H9 (cell line): ENCODE measurements around the gene CEP112. TPM values are rescaled to one million over a fixed set of nuclear protein-coding genes. Genes with fewer than 3 reads are reported as not detected.

Experiments
- DNase-seq: peaks from one replicate; pipeline ENCODE4 v3.0.0-alpha.2; 2017
- H2AFZ ChIP-seq: one replicate; pipeline ENCODE4 v1.6.1; 2013; ENCODE audit warnings: mild to moderate bottlenecking, low read length, control low read depth, moderate library complexity
- H2AK5ac ChIP-seq: 2 replicates; pipeline ENCODE4 v1.6.1; 2013; ENCODE audit warnings: low read length, control low read depth, mixed read lengths; ENCODE audit not compliant: insufficient read length
- H2BK120ac ChIP-seq: one replicate; pipeline ENCODE4 v1.6.1; 2013; ENCODE audit warnings: low read depth, mild to moderate bottlenecking, low read length, control low read depth, inconsistent platforms; ENCODE audit not compliant: poor library complexity, severe bottlenecking
- H2BK12ac ChIP-seq: 2 replicates; pipeline ENCODE4 v1.6.1; 2013; ENCODE audit warnings: low read length, control low read depth, mixed read lengths, low read depth; ENCODE audit not compliant: insufficient read length
- H2BK15ac ChIP-seq: 2 replicates; pipeline ENCODE4 v1.6.1; 2013; ENCODE audit warnings: low read depth, low read length, control low read depth
- H2BK20ac ChIP-seq: one replicate; pipeline ENCODE4 v1.6.1; 2013; ENCODE audit warnings: low read depth, mild to moderate bottlenecking, low read length, control low read depth, inconsistent platforms; ENCODE audit not compliant: poor library complexity, severe bottlenecking
- H2BK5ac ChIP-seq: 2 replicates; pipeline ENCODE4 v1.6.1; 2013; ENCODE audit warnings: low read length, control low read depth, mixed read lengths; ENCODE audit not compliant: insufficient read length
- H3K14ac ChIP-seq: 2 replicates; pipeline ENCODE4 v1.6.1; 2013; ENCODE audit warnings: low read length, control low read depth; ENCODE audit not compliant: insufficient read depth
- H3K18ac ChIP-seq: 2 replicates; pipeline ENCODE4 v1.6.1; 2013; ENCODE audit warnings: low read depth, mild to moderate bottlenecking, mixed read lengths, low read length, control low read depth; ENCODE audit not compliant: insufficient read length
- H3K23ac ChIP-seq: 2 replicates; pipeline ENCODE4 v1.6.1; 2013; ENCODE audit warnings: low read length, control low read depth, mixed read lengths, low read depth; ENCODE audit not compliant: insufficient read length
- H3K23me2 ChIP-seq: 2 replicates; pipeline ENCODE4 v1.6.1; 2013; ENCODE audit warnings: low read depth, mild to moderate bottlenecking, mixed read lengths, low read length, control low read depth; ENCODE audit not compliant: insufficient read length, poor library complexity, severe bottlenecking
- H3K27ac ChIP-seq: 2 replicates; pipeline ENCODE4 v1.5.1; 2013; ENCODE audit warnings: low read length, control low read depth, mixed read lengths, low read depth; ENCODE audit not compliant: insufficient read length
- H3K27me3 ChIP-seq: 2 replicates; pipeline ENCODE4 v1.6.1; 2013; ENCODE audit warnings: low read length, control low read depth, inconsistent platforms; ENCODE audit not compliant: insufficient read depth
- H3K4ac ChIP-seq: 2 replicates; pipeline ENCODE4 v1.6.1; 2013; ENCODE audit warnings: low read depth, mild to moderate bottlenecking, control low read depth, inconsistent platforms, low read length, moderate library complexity
- H3K4me1 ChIP-seq: 2 replicates; pipeline ENCODE4 v1.6.1; 2013; ENCODE audit warnings: low read length, control low read depth, inconsistent platforms; ENCODE audit not compliant: insufficient read depth
- H3K4me2 ChIP-seq: 2 replicates; pipeline ENCODE4 v1.6.1; 2013; ENCODE audit warnings: low read length, control low read depth, mixed read lengths; ENCODE audit not compliant: insufficient read length, insufficient read depth
- H3K56ac ChIP-seq: 2 replicates; pipeline ENCODE4 v1.6.1; 2013; ENCODE audit warnings: low read depth, mild to moderate bottlenecking, mixed read lengths, low read length, control low read depth; ENCODE audit not compliant: insufficient read length
- H3K79me1 ChIP-seq: 2 replicates; pipeline ENCODE4 v1.6.1; 2013; ENCODE audit warnings: low read depth, mild to moderate bottlenecking, moderate library complexity, low read length, control low read depth, inconsistent platforms; ENCODE audit not compliant: insufficient read depth, poor library complexity, severe bottlenecking
- H3K79me2 ChIP-seq: 2 replicates; pipeline ENCODE4 v1.6.1; 2013; ENCODE audit warnings: low read length, control low read depth, inconsistent platforms; ENCODE audit not compliant: insufficient read depth
- H3K9ac ChIP-seq: 2 replicates; pipeline ENCODE4 v1.6.1; 2013; ENCODE audit warnings: low read length, control low read depth, mixed read lengths; ENCODE audit not compliant: insufficient read length; ENCODE audit errors: extremely low read depth
- H3K9me3 ChIP-seq: one replicate; pipeline ENCODE4 v1.6.1; 2013; ENCODE audit warnings: low read depth, low read length, inconsistent platforms; ENCODE audit not compliant: control insufficient read depth
- H3T11ph ChIP-seq: one replicate; pipeline ENCODE4 v1.6.1; 2013; ENCODE audit warnings: mild to moderate bottlenecking, low read length, control low read depth, inconsistent platforms
- H4K20me1 ChIP-seq: one replicate; pipeline ENCODE4 v1.6.1; 2013; ENCODE audit not compliant: control insufficient read depth, insufficient read length, insufficient read depth
- H4K5ac ChIP-seq: 2 replicates; pipeline ENCODE4 v1.6.1; 2013; ENCODE audit warnings: low read depth, mild to moderate bottlenecking, mixed read lengths, low read length, control low read depth; ENCODE audit not compliant: insufficient read length
- H4K8ac ChIP-seq: replicated peaks from 2 replicates; pipeline ENCODE4 v1.6.1; 2013; ENCODE audit warnings: low read length, control low read depth, mixed read lengths, low read depth; ENCODE audit not compliant: insufficient read length
- H4K91ac ChIP-seq: 2 replicates; pipeline ENCODE4 v1.6.1; 2013; ENCODE audit warnings: low read depth, mild to moderate bottlenecking, moderate library complexity, mixed read lengths, low read length, control low read depth; ENCODE audit not compliant: insufficient read length
- H3K27ac Mint-ChIP-seq, 3 experiments: 2 replicates in 2 of 3; 3 replicates in 1 of 3; pipeline ENCODE4 v1.8.0; 2020 to 2021; ENCODE audit warnings: mixed read lengths in 3 of 3, mild to moderate bottlenecking in 1 of 3, moderate library complexity in 1 of 3
- H3K27me3 Mint-ChIP-seq: 2 replicates; pipeline ENCODE4 v1.8.0; 2021; ENCODE audit warnings: low read depth, mild to moderate bottlenecking, moderate library complexity, mixed read lengths
- H3K36me3 Mint-ChIP-seq, 3 experiments: 2 replicates in 2 of 3; 3 replicates in 1 of 3; pipeline ENCODE4 v1.8.0; 2020 to 2021; ENCODE audit warnings: low read depth in 3 of 3, mixed read lengths in 3 of 3; ENCODE audit not compliant: insufficient read depth in 1 of 3
- H3K4me1 Mint-ChIP-seq, 2 experiments: 2 replicates each; pipeline ENCODE4 v1.8.0; 2020; ENCODE audit warnings: mixed read lengths in 2 of 2
- H3K4me3 Mint-ChIP-seq, 2 experiments: 2 replicates in 1 of 2; 3 replicates in 1 of 2; pipeline ENCODE4 v1.8.0; 2020 to 2021; ENCODE audit warnings: mild to moderate bottlenecking in 2 of 2, mixed read lengths in 2 of 2, moderate library complexity in 1 of 2
- H3K9me3 Mint-ChIP-seq, 2 experiments: 2 replicates in 1 of 2; 3 replicates in 1 of 2; pipeline ENCODE4 v1.8.0; 2020; ENCODE audit warnings: mild to moderate bottlenecking in 2 of 2, mixed read lengths in 2 of 2, moderate library complexity in 1 of 2
- CTCF ChIP-seq: fragments of 200-600 bp; sonication (generic); conservative IDR thresholded peaks from 3 replicates; pipeline ENCODE4 v1.8.0; 2021; ENCODE audit warnings: antibody characterized with exemption, mild to moderate bottlenecking
- WGBS: extraction: QIAGEN DNeasy Blood & Tissue Kit; methylation state at CpG from one replicate; pipeline ENCODE4 v1.1.7; 2013; ENCODE audit warnings: missing lambda C conversion rate, low lambda C conversion rate, mixed read lengths; ENCODE audit not compliant: insufficient read length; ENCODE audit errors: extremely low coverage; 5-methylcytosine and 5-hydroxymethylcytosine counted together
- total RNA-seq: library from RNA; stranded (reverse); gene quantifications from 2 replicates; pipeline ENCODE4 v1.2.1, GENCODE V29; 2021

The CEP112 gene
- total RNA-seq, 1 experiment from 2014 or later = 5.4 TPM

GRCh38 chr17:66172144-66172543 lies 19.8 kb downstream of the CEP112 start:
- no peaks in the 10 kb centered on the region for H3K79me1 ChIP-seq
- TF ChIP-seq CTCF = no peak
- no peak overlapping the region for H3K27ac ChIP-seq
- H3K4me1 Mint-ChIP-seq = no peaks in the 10 kb centered on the region
- no peak overlapping the region for H2BK5ac ChIP-seq
- H3K27ac Mint-ChIP-seq = no peak overlapping the region
- no peak overlapping the region for H4K8ac ChIP-seq
- no peaks in the 10 kb centered on the region for H3K27me3 ChIP-seq
- no peaks in the 10 kb centered on the region for H3K9me3 Mint-ChIP-seq
- H2BK12ac ChIP-seq = no peak overlapping the region
- H3K4me1 ChIP-seq = no peaks in the 10 kb centered on the region
- H2AK5ac ChIP-seq = no peak overlapping the region
- H3K4ac ChIP-seq = no peak overlapping the region
- no peak overlapping the region for H3K4me3 Mint-ChIP-seq
- WGBS = no CpG with 5 or more reads among the region's 5 CpGs
- H2BK15ac ChIP-seq = no peak overlapping the region
- no peak overlapping the region for H3K18ac ChIP-seq
- no peak overlapping the region for H2AFZ ChIP-seq
- no peaks in the 10 kb centered on the region for H3K9me3 ChIP-seq
- no peaks in the 10 kb centered on the region for H3K23me2 ChIP-seq
- no peak overlapping the region for H3K23ac ChIP-seq
- H3K79me2 ChIP-seq = no peaks in the 10 kb centered on the region
- H3K9ac ChIP-seq = no peak overlapping the region
- no peak overlapping the region for H4K5ac ChIP-seq
- no peaks in the 10 kb centered on the region for H4K20me1 ChIP-seq
- H3K36me3 Mint-ChIP-seq = 0 out of 7 replicates have a peak, but pooled peaks cover 0 to 3% (median 0%) of the 10 kb centered on the region in 3 experiments
- no peak for DNase-seq
- no peaks in the 10 kb centered on the region for H3K27me3 Mint-ChIP-seq
- H2BK120ac ChIP-seq = no peak overlapping the region
- H2BK20ac ChIP-seq = no peak overlapping the region
- no peak overlapping the region for H3T11ph ChIP-seq
- no peak overlapping the region for H4K91ac ChIP-seq
- H3K56ac ChIP-seq = no peak overlapping the region
- no peak overlapping the region for H3K4me2 ChIP-seq
- no peak overlapping the region for H3K14ac ChIP-seq
